NT2/D1 (cell line): ENCODE results near the gene TRAK1.

Source experiments
- SUZ12 ChIP-seq: IDR thresholded peaks from 2 replicates; pipeline ENCODE4 v1.6.1; 2011; ENCODE audit not compliant: insufficient read length, insufficient read depth; ENCODE audit errors: extremely low read depth
- YY1 ChIP-seq: IDR thresholded peaks from 2 replicates; pipeline ENCODE4 v1.6.1; 2011; ENCODE audit not compliant: insufficient read length, insufficient read depth
- ZNF274 ChIP-seq: IDR thresholded peaks from 2 replicates; pipeline ENCODE4 v1.6.1; 2011; ENCODE audit warnings: mild to moderate bottlenecking, low read depth, low read length

GRCh38 chr3:42052484-42053351, 38.4 kb upstream of the TRAK1 start:
- no peak for TF ChIP-seq SUZ12
- TF ChIP-seq YY1: no peak
- TF ChIP-seq ZNF274: no peak
